Fibroblast of mammary gland (primary cell): ENCODE measurements around the gene FBXO8.

ENCODE experiments used
- DNase-seq: peaks from one replicate; pipeline ENCODE4 v3.0.0-alpha.2; 2010; ENCODE audit warnings: low read depth
- H3K4me3 ChIP-seq: 2 replicates; pipeline ENCODE4 v1.5.1; 2011; ENCODE audit warnings: low read depth, mild to moderate bottlenecking, low read length, moderate library complexity; ENCODE audit not compliant: control insufficient read depth
- TF ChIP-seq, protein P1 (sequence below): conservative IDR thresholded peaks from 2 replicates; pipeline ENCODE4 v1.5.1; 2011; ENCODE audit warnings: low read depth, low read length, inconsistent platforms; ENCODE audit not compliant: control insufficient read depth, insufficient read depth

FBXO8 gene

DNA sequence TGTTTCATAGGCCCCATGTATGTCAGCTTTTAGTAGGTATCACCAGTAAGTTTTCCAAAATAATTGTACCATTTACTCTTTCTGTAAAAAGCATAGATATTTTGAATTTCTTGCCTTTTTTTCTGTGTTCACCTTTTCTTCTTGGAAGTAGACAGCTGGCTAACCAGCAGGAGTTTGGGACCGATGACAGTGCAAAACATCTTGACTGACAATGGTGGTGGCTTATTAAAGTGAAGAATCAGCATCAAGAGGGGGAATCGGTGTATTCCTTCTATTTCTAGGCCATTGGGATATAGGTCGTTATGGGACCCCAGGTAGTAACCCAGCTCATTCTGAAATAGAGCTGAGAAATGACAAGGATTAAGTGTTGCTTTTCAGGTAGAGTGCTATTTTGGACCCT lies 3.4 kb upstream of the FBXO8 start:
- no peak overlapping the region for H3K4me3 ChIP-seq
- DNase-seq, result no peak

DNA sequence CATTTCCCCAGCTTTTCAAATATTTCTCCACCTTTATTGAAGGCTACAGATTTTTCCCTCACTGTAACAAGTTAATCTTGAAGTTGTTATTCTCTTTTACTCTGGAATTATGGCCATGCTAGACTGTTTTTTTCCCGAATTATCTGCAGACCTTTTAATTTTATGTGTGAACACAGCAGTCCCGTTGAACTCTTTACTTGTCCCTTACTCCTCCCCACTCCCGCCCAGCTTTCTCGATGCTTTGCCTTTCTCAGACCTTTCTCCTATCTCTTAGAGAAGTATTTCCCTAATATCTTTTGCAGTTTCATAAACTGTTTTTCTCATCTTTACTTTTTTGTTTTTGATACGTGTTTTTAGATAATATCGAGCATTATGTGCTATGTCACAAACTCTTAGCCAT lies 1.0 kb upstream of the FBXO8 start:
- no peak for DNase-seq
- TF ChIP-seq, protein P1, sequence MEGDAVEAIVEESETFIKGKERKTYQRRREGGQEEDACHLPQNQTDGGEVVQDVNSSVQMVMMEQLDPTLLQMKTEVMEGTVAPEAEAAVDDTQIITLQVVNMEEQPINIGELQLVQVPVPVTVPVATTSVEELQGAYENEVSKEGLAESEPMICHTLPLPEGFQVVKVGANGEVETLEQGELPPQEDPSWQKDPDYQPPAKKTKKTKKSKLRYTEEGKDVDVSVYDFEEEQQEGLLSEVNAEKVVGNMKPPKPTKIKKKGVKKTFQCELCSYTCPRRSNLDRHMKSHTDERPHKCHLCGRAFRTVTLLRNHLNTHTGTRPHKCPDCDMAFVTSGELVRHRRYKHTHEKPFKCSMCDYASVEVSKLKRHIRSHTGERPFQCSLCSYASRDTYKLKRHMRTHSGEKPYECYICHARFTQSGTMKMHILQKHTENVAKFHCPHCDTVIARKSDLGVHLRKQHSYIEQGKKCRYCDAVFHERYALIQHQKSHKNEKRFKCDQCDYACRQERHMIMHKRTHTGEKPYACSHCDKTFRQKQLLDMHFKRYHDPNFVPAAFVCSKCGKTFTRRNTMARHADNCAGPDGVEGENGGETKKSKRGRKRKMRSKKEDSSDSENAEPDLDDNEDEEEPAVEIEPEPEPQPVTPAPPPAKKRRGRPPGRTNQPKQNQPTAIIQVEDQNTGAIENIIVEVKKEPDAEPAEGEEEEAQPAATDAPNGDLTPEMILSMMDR, result no peak
- peak overlapping the region; percentile 88 for H3K4me3 ChIP-seq

More for the DNA sequence above, 3.4 kb upstream of the FBXO8 start:
- TF ChIP-seq, protein P1, result no peak

DNA sequence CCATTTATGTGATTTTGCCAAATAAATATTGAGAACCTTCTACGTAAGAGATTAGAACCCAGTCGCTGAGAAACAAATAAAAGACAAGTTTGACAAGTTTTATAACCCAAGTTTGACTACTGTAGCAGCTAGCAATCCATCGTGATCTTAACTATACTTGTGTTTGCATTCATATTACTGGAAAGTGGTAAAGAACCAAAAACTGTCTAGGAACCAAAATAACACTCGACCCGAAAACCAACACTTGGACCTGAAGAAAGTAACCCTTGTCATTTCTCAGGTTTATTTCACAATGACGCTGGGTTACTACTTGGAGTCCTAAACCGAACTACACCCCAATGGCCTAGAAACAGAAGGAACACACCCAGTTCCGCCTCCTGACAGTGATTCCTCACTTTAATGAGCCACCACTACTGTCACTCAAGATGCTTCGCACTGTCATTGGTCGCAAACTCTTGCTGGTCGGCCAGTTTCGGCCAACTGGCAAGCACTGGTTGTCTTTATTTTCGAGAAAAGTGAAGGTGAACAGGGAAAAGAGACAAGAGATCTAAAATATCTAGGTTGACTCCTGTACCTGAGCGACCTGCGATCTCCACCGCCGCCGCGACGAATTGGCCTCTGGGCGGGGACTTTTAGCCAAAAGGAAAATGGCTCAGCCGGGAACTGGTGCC lies 496 bp downstream of the FBXO8 start:
- peak; percentile 96 for DNase-seq
- peak overlapping the region; percentile 88 for H3K4me3 ChIP-seq
- TF ChIP-seq, protein P1, result no peak

DNA sequence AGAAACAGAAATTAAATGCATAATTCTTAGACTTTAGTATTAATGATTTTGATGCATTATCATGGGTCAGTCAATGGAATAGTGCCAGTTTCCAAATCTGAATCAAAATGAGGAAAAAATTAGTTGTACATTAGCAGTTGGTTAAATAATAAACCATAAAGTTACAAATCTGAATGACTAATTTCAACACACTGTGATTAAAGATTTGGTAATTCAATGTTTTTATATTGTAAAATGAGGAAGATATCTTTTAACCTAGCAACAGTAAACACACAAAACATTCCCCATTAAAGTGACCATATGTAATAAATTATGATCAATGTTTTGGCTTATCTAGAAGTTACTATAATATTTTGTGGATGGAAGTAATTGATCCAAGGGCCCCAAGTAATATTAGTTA lies 1.6 kb downstream of the FBXO8 start:
- TF ChIP-seq, protein P1, result no peak
- DNase-seq, result peak; percentile 3
- peak overlapping the region; percentile 88 for H3K4me3 ChIP-seq

DNA sequence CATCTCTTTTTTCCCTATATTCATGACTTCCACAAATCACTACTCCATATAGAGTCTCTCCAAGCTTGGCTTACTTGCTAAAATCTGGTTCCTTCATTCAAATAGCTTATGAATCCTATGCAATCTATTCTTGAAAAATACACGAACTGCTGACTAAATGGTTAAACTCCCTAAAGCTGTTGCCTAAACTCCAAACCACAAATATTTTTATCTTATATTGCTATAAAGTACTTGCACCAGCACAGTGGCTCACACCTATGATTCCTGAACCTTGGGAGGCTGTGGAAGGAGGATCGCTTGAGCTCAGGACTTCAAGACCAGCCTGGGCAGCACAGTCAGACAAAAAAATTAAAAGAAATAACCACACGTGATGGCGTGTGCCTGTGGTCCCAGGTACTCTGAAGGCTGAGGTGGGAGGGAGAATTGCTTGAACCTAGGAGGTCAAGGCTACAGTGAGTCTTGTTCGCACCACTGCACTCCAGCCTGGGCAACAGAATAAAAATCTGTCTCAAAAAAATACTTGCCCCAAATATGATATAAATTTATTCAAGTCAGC lies 2.2 kb downstream of the FBXO8 start:
- TF ChIP-seq, protein P1, result no peak
- DNase-seq, result no peak
- no peak overlapping the region for H3K4me3 ChIP-seq

DNA sequence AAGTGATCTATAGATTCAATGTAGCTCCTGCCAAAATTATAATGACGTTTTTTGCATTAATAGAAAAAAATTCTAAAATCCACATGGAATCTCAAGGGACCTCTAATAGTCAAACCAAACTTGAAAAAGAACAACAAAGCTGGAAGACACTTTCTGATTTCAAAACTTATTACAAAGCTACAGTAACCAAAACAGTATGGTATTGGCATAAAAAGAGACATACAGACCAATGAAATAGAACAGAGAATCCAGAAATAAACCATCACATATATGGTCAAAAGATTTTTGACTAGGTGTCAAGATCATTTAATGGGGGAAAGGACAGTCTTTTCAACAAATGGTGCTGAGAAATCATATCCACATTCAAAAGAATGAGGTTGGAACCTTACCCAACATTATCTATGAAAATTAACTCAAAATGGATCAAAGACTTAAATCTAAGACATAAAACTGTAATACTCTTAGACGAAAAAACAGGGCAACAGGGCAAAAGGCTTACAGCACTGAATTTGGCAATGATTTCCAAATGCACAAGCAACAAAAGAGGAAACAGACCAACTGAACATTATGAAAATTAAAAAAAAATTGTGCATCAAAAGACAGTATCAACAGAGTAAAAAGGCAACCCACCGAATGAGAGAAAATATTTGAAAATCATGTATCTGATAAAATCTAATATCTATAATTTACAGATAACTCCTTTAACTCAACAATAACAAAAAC lies 3.9 kb downstream of the FBXO8 start:
- H3K4me3 ChIP-seq, result no peak overlapping the region
- TF ChIP-seq, protein P1, result no peak
- no peak for DNase-seq
